C4-2B (cell line): ENCODE data around the gene DOCK11.

Experiments
- CTCF ChIP-seq: fragments of 450-650 bp; conservative IDR thresholded peaks from 2 replicates; pipeline ENCODE4 v1.5.1; 2017; ENCODE audit warnings: mild to moderate bottlenecking
- ZFX ChIP-seq: fragments of 450-650 bp; IDR thresholded peaks from 2 replicates; pipeline ENCODE4 v1.6.1; 2017

GRCh38 chrX:118468122-118468521 lies 27.5 kb upstream of the DOCK11 start:
- TF ChIP-seq CTCF (no peak), ZFX (no peak)
